NCI-H146 treated with DMSO at 0.1 percent for 48 hours (cell line): ENCODE results near the gene RAPGEF4.
"Not testable (repeated sequence)": the region's sequence is repeated elsewhere in the genome, so short reads cannot be mapped to it uniquely, and the experiment has no call there.

ENCODE experiments used
- DNase-seq: peaks from one replicate; lab custom pipeline; 2025; ENCODE audit not compliant: unreplicated experiment; lab: John Stamatoyannopoulos, UW

Gene RAPGEF4

DNA sequence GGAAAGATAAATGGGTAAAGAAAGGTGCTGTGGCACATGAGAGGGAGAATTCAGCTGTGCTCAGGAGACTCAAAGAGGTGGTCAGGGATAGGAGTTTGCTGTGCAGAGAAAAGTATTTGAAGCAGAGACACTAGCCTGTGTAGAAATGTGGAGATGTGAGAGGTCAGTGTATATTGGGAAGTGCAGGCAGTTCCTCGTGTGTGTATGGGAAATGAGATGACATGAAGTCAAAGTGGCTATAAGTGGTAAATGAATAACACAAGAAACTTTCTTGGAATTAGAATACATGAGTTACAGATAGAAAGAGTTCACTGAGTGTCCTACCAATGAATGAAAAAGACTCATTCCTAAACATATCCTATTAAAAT, 351.6 kb downstream of the RAPGEF4 start:
- no peak for DNase-seq

GRCh38 chr2:173087793-173088496, 352.3 kb downstream of the RAPGEF4 start:
- DNase-seq = no peak

- DNase-seq = no peak
Observed at GRCh38 chr2:173090276-173090877, 354.7 kb downstream of the RAPGEF4 start.

DNA sequence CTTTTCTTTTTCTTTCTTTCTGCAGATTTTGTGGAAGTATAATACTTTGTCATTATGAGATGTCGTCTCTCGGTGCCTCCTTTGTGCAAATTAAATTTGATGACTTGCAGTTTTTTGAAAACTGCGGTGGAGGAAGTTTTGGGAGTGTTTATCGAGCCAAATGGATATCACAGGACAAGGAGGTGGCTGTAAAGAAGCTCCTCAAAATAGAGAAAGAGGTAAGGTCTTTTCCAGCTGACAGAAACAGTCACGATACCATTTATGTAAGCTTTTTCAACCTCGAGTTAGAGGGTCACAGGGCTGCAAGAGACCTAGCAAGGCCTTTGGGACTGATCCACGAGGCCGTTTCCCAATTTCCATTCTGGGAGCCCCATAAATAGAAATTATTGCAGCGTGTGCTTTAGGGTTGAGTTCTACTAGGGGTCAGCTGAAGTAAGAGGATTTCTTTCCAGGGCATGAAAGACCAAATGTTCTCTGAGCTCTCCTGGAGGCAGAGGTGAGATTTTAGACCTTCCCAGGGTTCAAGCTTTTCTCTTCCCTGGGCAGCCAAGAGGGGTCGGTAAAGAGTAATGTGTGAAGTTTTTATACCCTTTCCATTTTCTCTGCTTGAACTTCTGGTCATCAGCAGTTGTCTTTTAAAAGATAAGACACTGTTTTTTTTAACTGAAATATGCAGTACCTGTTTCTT, 355.5 kb downstream of the RAPGEF4 start:
- DNase-seq = no peak

DNA sequence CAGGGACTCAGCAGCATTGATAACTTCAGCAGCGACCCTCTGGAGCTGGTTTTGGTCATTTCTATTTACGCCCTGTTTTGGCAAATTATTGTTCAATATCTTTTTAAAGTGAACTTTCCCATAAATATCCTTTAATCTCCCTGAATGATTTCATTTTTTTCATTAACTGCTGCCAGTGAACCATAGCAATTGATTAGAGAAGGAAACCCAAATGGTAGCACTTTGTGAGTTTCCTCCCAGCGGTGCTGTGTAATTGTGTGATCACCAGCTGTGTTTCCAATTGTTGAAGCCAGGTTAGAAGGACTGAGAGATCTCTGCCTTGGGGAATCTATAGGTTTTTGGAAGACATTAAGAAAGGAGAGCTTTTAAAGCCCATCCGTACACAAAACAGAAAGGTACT, 356.3 kb downstream of the RAPGEF4 start:
- DNase-seq = no peak

DNA sequence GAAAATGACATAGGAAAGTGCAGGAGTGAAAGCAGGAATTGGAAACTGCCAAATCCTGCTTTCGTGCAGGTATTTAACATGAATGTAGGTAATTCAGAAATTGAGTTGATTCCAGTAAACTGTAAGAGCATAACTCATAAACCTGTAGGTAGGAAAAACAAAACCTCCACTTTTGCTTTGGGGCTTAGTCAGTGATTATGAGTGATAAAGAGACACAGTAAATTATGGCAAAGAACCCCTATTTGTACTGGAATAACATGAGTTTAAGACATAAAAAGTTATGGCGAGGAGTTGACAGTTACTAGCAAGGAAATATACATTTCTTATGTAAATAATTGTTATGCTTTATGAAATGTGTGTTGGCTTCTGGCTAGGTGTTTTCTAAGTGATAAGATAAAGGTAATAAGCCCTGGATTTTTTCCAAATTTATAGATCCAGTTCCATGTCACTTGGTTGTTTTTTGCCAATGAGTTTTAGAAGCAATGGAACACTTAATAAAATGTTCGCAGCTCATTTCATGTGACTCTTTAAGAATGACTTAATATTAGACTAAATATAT, 357.3 kb downstream of the RAPGEF4 start:
- DNase-seq = no peak

DNA sequence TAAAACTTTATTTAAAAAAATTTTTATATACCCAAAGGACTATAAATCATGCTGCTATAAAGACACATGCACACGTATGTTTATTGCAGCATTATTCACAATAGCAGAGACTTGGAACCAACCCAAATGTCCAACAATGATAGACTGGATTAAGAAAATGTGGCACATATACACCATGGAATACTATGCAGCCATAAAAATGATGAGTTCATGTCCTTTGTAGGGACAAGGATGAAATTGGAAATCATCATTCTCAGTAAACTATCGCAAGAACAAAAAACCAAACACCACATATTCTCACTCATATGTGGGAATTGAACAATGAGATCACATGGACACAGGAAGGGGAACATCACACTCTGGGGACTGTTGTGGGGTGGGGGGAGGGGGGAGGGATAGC, 358.0 kb downstream of the RAPGEF4 start:
- not testable (repeated sequence) for DNase-seq

DNA sequence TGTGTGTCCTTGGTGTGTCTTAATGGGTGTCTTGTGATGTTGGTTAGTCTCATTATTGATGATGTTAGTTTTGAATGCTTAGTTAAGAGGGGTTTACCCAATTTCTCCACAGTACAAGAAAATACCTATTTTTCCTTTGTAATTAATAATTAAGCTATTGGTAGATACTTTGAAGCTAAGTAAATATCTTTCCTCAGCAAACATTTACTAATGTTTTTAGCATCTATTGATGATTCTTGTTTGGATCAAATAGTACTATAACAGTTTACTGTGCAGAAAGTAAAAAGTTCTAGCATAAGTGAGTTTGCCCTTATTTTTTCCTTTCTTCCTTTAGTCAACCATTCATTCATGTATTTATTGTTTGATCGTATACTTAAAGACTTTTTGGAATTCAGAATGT, 359.1 kb downstream of the RAPGEF4 start:
- no peak for DNase-seq

- no peak for DNase-seq
Observed at GRCh38 chr2:173095356-173095755, 359.7 kb downstream of the RAPGEF4 start.

GRCh38 chr2:173099271-173099670, 363.6 kb downstream of the RAPGEF4 start:
- no peak for DNase-seq

DNA sequence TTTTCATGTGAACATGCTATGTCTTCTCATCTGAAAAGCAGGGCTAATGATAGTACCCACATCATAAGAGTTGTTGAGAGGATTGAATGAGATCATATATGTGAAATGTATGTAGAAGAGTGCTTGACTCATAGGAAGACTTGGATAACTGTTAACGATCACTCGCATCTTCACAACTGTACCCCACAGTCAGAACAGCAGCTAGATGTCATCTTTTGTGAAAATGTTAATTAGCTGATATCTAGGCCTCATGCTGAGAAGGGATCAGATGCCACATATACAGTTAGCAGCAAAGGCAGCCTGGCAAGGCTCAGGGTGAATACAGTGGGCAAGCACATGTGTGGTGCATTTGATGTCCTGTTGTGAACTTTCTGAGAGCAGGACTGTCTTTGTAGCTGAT, 364.2 kb downstream of the RAPGEF4 start:
- DNase-seq = no peak

- no peak for DNase-seq
Observed at GRCh38 chr2:173101687-173102086, 366.0 kb downstream of the RAPGEF4 start.
